ENCODE measurements around the gene SLIT1. TPM values are rescaled to one million over a fixed set of nuclear protein-coding genes. Genes with fewer than 3 reads are reported as not detected.

The SLIT1 gene
- total RNA-seq, 1 donor from 2014 or later, result 0.51 TPM

DNA sequence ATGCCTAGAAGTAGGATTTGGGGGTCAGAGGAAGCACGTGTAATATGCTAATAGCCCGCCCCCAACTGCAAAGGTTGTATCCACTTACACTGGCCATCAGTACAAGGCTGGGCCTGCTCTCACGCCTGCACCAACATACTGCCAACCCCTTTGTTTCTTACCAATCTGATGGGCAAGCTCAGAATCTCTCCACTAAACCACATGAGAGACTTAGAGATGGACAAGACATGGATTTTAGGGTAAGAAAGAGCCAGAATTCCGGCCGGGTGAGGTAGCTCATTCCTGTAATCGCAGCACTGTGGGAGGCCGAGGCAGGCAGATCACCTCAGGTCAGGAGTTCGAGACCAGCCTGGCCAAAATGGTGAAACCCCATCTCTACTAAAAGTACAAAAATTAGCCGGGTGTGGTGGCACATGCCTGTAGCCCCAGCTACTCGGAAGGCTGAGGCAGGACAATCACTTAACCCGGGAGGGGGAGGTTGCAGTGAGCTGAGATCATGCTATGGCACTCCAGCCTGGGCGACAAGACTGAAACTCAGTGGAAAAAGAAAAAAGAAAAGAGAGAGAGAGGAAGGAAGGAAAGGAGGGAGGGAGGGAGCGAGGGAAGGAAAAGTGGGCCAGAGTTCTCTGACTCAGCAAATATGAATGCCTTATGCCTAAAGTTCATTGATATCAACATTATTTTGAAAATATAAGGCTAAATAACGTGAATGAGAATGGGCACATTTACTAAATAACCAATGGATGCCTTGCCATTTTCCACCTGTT, 162.2 kb downstream of the SLIT1 start:
- H3K4me3 Mint-ChIP-seq, result no peak overlapping the region
- DNase-seq, result no peak
- ChIA-PET POLR2A (interaction anchor here (1.7 kb wide), 1 partner anchor 14 kb away, joined by 4 read pairs; no protein-coding TSS in a partner anchor), CTCF (interaction anchor here (1.7 to 3.6 kb wide), 5 partner anchors 10 to 532 kb away, joined by 4 to 32 read pairs (median 11); no protein-coding TSS in a partner anchor)
- H3K27me3 Mint-ChIP-seq, result no peaks in the 10 kb centered on the region
- TF ChIP-seq, protein P1, sequence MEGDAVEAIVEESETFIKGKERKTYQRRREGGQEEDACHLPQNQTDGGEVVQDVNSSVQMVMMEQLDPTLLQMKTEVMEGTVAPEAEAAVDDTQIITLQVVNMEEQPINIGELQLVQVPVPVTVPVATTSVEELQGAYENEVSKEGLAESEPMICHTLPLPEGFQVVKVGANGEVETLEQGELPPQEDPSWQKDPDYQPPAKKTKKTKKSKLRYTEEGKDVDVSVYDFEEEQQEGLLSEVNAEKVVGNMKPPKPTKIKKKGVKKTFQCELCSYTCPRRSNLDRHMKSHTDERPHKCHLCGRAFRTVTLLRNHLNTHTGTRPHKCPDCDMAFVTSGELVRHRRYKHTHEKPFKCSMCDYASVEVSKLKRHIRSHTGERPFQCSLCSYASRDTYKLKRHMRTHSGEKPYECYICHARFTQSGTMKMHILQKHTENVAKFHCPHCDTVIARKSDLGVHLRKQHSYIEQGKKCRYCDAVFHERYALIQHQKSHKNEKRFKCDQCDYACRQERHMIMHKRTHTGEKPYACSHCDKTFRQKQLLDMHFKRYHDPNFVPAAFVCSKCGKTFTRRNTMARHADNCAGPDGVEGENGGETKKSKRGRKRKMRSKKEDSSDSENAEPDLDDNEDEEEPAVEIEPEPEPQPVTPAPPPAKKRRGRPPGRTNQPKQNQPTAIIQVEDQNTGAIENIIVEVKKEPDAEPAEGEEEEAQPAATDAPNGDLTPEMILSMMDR (IDR thresholded peaks at IDR 0.05), result no peak
- H3K9me3 Mint-ChIP-seq, result no peaks in the 10 kb centered on the region
- no peak for ATAC-seq (ENCODE audit: low read depth)
- intact Hi-C loops (cut with micrococcal nuclease), result loop anchor here (2.0 kb wide), 1 partner anchor 191 kb away; the partner anchor contains the start of gene LCOR
- H3K4me1 Mint-ChIP-seq, result peaks cover 15% of the 10 kb centered on the region
- H3K36me3 Mint-ChIP-seq (ENCODE audit: low read depth), result no peaks in the 10 kb centered on the region
- peak overlapping the region; percentile 25 for H3K27ac Mint-ChIP-seq

DNA sequence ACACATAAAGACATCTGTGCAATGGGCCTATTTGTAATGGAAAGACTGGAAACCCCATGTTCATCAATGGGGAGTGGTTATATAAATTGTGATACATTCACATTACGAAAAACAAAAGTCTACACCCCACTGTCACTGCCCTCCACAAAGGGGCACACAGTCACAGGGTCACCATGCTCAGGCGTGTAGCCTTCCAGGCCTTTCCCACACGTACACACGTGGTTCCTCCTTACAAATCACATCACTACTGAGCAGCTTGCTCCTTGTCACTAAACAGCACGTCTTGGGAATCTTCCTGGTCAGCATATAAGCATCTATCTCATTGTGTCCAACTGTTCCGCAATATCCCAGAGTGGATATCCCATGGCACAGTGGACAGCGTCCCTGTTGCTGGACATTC, 163.1 kb downstream of the SLIT1 start:
- ChIA-PET CTCF (interaction anchor here (3.6 kb wide), 1 partner anchor 112 kb away, joined by 32 read pairs; no protein-coding TSS in a partner anchor), POLR2A (no interaction called here)
- Mint-ChIP-seq H3K4me1 (peaks cover 15% of the 10 kb centered on the region), H3K27ac (no peak overlapping the region), H3K9me3 (no peaks in the 10 kb centered on the region), H3K4me3 (no peak overlapping the region), H3K27me3 (no peaks in the 10 kb centered on the region), H3K36me3 (ENCODE audit: low read depth) (no peaks in the 10 kb centered on the region)
- ATAC-seq (ENCODE audit: low read depth) (no peak), DNase-seq (no peak)
- TF ChIP-seq, protein P1 (IDR thresholded peaks at IDR 0.05), result no peak
- intact Hi-C loops (cut with micrococcal nuclease), result no loop called here

DNA sequence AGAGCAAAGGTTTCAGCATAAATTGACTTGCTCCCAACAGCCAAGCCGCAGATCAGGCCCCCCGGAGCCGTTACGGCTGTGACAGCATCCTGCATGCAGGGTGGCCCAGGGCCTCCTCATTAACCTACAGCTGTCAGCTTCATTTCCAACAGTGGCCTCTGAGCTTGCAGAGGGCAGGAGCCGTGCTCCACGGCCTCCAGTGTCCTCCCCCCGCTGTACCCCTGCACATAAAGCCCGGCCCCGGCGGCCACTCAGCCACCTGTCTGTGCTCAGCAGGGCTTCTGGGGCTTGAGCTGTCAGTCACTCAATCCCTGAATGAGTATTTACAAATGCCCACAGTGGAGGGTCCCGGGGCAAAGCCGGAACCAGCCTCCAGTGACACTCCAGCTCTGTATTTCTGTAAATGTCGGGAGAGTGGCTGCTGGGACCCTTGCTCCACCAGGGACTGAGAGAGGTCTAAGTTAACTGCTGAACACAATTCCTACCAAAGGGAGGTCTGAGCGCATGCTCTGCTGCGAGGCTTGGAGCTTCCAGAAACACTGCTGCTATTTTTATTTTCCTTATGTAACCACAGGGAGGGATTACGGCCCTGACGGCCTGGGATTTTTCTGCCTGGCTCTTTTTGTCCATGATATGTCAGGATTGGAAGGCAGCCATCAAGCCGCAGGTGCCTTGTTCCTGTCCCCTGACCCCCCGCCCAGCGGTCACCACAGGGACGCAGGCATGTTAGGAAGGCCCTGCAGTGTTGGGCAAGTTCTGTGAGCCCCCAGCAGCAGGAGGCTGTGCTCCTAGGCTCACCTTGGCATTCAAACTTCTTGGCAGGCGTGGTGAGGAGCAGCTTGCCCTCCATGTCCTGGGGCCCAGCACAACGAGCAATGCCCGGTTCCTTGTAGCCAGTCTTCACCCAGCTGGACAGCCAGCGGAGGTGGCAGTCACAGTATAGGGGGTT, 165.0 kb downstream of the SLIT1 start:
- POLR2A ChIA-PET, result interaction anchor here (0.7 kb wide), 1 partner anchor 846 kb away, joined by 3 read pairs; no protein-coding TSS in a partner anchor
- no peaks in the 10 kb centered on the region for H3K9me3 Mint-ChIP-seq
- TF ChIP-seq, protein P1 (IDR thresholded peaks at IDR 0.05), result no peak
- H3K27ac Mint-ChIP-seq, result no peak overlapping the region
- CTCF ChIA-PET, result no interaction called here
- peaks cover 23% of the 10 kb centered on the region for H3K4me1 Mint-ChIP-seq
- intact Hi-C loops (cut with micrococcal nuclease), result no loop called here
- no peak for ATAC-seq (ENCODE audit: low read depth)
- no peak for DNase-seq
- no peaks in the 10 kb centered on the region for H3K27me3 Mint-ChIP-seq
- no peak overlapping the region for H3K4me3 Mint-ChIP-seq
- H3K36me3 Mint-ChIP-seq (ENCODE audit: low read depth), result no peaks in the 10 kb centered on the region

DNA sequence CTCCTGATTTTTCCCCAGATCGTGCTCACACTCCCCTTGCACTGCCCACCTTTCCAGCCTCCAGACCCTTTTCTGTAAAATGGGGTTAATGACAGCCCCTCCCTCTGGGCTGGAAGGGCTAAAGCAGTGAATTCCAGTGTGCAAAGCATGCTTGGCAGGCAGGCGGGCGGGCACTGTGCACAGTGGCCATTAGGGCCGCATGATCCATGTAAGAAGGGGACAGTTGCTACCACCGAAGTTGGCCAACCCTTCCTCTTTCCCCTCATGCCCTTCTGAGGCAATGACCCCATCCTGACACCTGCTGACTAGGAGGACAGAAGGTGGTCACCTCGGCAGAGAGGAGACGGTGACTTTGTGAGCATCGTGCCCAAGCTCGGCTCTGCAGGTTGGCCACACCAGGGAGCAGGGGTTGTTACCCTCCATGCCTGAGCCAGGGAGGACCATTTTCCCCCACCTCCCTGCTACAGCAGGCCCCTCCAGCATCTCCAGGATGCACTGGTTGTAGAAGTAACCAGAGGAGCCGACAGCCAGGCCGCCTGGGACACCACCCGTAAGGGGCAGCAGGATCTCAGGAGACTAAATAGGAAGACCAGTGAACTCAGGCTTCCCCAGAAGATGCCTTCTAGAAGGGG, 166.4 kb downstream of the SLIT1 start:
- no peak for DNase-seq
- no peak for ATAC-seq (ENCODE audit: low read depth)
- Mint-ChIP-seq H3K27ac (no peak overlapping the region), H3K9me3 (no peaks in the 10 kb centered on the region), H3K4me1 (peaks cover 18% of the 10 kb centered on the region), H3K27me3 (no peaks in the 10 kb centered on the region), H3K4me3 (no peak overlapping the region), H3K36me3 (ENCODE audit: low read depth) (no peaks in the 10 kb centered on the region)
- intact Hi-C loops (cut with micrococcal nuclease), result no loop called here
- TF ChIP-seq, protein P1 (IDR thresholded peaks at IDR 0.05), result no peak
- CTCF ChIA-PET, result no interaction called here
- POLR2A ChIA-PET, result no interaction called here

Data from activated B cell treated with CpG ODN at 0.5 μM for 24 hours (primary cell).